HFF-Myc (cell line): ENCODE measurements around the gene TEX13B.

Experiments used
- DNase-seq: peaks from one replicate; pipeline ENCODE4 v3.0.0-alpha.2; 2011; ENCODE audit warnings: low read depth; ENCODE audit errors: extremely low read depth
- H3K4me3 ChIP-seq: replicated peaks from 2 replicates; pipeline ENCODE4 v1.5.1; 2011; ENCODE audit warnings: low read depth, mild to moderate bottlenecking, control low read depth, low read length
- CTCF ChIP-seq: IDR thresholded peaks from 2 replicates; pipeline ENCODE4 v1.5.1; 2012; ENCODE audit warnings: mild to moderate bottlenecking, low read depth, low read length, control low read depth; ENCODE audit errors: missing control alignments

Gene TEX13B

GRCh38 chrX:107982356-107982755 lies at the start of gene TEX13B:
Gene TEX13B, minus strand, starts transcription at chrX:107982370. Its CDS starts 243 bp downstream, at chrX:107982127.
- no peak for DNase-seq
- TF ChIP-seq CTCF = no peak
- H3K4me3 ChIP-seq = no peak within 1 kb of the TSS

GRCh38 chrX:108029928-108030711 lies 48.0 kb upstream of the TEX13B start:
- DNase-seq = no peak
- no peak for TF ChIP-seq CTCF
- no peak overlapping the region for H3K4me3 ChIP-seq

- no peak for TF ChIP-seq CTCF
- no peak for DNase-seq
- H3K4me3 ChIP-seq = no peak overlapping the region
Measured at GRCh38 chrX:108028854-108029253, 46.7 kb upstream of the TEX13B start.

GRCh38 chrX:108025954-108026600 lies 43.9 kb upstream of the TEX13B start:
- no peak overlapping the region for H3K4me3 ChIP-seq
- no peak for DNase-seq
- TF ChIP-seq CTCF = no peak

GRCh38 chrX:108025376-108025775 lies 43.2 kb upstream of the TEX13B start:
- TF ChIP-seq CTCF = no peak
- no peak for DNase-seq
- no peak overlapping the region for H3K4me3 ChIP-seq

GRCh38 chrX:108022491-108023089 lies 40.4 kb upstream of the TEX13B start:
- no peak for DNase-seq
- TF ChIP-seq CTCF = no peak

More at GRCh38 chrX:108022491-108023089, 40.4 kb upstream of the TEX13B start:
- H3K4me3 ChIP-seq = no peak overlapping the region
